Epidermal melanocyte (primary cell): ENCODE data around the gene SPR.

Experiments
- DNase-seq: peaks from one replicate; pipeline ENCODE4 v3.0.0; 2011; ENCODE audit warnings: low spot score; ENCODE audit not compliant: insufficient read length

SPR gene

DNA sequence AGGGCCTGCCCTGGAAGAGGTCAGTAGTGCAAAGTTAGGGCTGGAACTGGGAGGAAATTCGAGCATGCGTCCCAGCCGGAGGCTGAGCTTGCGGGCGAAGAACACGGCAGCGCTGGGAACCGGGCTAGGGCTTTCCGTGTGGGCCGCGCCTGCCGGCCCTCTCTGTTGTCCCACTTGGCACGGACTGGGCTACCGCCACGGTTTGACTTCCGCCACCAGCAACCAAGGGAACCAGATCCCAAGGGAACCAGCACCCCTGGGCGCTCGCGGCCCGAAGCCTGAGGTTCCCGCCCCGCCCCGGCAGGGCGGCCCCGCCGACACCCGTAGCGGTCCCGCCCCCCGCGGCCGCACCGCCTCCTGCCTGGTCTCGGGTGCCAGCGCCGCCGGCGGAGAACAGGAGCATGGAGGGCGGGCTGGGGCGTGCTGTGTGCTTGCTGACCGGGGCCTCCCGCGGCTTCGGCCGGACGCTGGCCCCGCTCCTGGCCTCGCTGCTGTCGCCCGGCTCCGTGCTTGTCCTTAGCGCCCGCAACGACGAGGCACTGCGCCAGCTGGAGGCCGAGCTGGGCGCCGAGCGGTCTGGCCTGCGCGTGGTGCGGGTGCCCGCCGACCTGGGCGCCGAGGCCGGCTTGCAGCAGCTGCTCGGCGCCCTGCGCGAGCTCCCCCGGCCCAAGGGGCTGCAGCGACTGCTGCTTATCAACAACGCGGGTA, at the start of gene SPR:
TSS of gene SPR (plus strand) at position 377 of the 708 bp plus-strand sequence. CDS start at position 402, 25 bp downstream.
- DNase-seq = peak; percentile 38

DNA sequence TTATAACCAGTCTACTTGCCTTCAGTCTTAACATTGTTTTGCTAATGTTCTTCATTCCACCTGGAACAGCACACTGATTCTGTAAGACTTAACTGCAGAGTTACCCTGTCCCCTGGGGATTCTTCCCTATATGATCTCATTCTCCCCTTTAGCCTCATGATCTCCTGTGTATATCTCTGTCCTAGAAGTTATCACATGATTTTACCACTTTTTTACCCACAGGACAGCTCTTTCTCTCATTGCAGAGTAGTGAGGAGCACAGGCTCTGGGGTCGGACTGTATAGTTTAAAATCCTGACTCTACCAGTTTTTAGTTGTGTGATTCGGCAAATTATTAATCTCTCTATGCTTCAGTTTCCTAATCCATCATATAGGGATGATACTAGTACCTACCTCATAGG, 47.1 kb upstream of the SPR start:
- DNase-seq = no peak

DNA sequence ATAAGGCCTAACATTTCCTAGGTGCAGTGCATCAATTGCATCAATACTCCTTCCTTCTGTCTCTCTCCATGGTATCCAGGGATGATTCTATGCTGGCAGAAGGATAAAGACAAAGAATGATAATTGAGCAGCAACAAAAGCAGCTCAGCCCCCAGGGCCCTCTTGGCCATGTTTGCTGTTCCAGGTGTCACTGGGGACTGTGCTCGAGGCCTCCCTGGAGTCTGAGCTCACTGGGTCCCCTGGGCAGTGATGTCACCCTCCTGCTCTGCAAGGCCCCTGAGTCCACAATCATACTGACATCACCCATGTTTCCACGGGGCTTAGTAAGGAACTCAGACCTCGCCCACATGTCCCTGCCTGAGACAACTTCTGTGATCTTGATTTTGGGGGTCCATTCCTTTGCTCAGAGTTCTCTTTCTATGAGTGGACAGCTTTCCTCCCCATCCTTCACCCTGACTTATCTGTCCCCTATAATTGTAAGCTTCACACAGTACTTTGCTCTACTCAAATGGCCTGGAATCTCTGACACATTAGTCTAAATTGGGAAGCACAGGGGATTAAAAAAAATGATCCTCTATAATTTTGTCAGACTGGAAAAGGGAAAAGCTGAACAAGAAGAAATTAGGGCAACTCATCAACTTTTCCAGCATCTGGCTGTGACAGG, 45.6 kb upstream of the SPR start:
- DNase-seq = no peak

DNA sequence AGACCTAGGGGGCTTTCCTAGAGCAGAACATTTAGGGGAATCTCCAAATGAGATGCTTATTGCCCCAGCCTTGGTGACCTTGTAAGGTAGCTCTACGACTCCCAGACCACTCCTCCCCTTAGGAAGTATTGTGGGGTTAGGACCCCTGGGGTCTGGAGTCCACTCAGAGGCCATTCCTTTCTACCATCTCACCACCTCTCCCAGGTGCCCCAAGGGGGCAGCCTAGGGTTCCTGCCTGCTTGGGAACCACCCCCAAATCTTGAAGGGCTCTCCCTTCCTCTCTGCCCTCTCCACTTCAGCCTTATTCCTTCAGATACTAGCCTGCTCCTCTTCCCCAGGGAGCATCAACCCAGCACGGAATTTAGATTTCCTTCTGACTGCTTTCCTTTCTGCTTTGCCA, 43.9 kb upstream of the SPR start:
- no peak for DNase-seq

DNA sequence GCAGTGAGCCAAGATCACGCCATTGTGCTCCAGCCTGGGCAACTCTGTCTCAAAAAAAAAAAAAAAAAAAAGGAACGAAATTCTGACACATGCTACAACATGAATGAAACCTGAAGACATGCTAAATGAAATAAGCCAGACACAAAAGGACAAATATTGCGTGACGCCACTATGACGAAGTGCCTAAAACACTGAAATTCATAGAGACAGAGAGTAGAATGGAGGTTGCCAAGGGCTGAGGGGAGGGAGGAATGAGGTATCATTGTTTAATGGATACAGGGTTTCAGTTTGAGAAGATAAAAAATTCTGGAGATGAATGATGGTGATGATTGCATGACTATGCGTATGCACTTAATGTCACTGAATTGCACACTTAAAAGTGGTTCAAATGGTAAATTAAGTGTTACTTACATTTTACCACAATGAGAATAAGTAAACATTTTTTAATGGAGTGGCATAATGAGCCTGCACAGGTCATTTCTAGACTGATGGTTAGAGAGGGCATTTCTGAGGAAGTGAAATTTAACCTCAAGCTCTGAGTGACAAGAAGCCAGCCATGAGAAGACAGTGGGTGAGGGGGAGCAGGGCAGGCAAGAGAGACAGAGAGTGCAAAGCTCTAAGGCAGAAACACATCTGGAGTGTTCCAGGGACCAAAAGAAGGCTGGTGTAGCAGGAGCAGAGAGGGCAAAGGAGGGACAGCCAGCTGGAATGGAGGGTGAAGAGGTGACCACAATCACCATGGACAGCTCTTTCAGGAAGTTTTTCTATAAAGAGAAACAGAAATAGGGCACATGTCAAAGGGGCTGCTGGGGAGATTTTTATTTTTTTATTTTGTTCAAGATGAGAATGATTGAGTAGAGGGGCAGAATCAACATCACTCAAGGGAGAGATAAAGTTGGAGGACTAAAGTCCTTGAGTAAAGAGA, 40.8 kb upstream of the SPR start:
- DNase-seq = no peak

DNA sequence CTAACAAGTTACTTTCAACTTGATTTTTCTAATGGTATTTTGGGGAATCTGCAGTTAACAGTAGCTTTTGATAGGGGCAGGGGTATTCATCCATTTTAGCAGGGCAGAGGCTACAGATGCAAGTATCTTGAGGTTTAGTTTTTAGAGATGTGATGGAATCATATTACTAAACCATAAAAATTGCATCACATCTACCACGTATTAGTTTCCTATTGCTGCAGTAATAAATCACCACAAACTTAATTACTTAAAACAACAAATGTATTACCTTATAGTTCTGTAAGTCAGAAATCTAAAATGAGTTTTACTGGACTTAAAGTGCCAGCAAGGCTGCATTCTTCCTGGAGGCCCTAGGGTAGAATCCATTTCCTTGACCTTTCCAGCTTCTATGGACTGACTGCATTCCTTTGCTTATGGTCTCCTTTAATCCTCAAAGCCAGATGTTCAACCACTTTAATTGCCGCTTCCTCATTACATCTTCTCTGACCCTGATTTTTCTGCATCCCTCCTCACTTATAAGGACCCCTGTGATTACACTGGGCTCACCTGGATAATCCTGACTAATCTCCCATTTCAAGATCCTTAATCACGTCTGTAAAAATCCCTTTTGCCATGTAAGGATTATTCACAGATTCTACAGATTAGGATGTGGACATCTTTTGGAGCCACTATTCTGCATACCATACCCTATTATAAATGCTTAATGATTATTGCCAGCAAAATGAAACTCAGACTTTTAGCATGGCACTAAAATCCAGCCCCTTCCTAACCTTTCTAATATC, 39.5 kb upstream of the SPR start:
- DNase-seq = no peak

DNA sequence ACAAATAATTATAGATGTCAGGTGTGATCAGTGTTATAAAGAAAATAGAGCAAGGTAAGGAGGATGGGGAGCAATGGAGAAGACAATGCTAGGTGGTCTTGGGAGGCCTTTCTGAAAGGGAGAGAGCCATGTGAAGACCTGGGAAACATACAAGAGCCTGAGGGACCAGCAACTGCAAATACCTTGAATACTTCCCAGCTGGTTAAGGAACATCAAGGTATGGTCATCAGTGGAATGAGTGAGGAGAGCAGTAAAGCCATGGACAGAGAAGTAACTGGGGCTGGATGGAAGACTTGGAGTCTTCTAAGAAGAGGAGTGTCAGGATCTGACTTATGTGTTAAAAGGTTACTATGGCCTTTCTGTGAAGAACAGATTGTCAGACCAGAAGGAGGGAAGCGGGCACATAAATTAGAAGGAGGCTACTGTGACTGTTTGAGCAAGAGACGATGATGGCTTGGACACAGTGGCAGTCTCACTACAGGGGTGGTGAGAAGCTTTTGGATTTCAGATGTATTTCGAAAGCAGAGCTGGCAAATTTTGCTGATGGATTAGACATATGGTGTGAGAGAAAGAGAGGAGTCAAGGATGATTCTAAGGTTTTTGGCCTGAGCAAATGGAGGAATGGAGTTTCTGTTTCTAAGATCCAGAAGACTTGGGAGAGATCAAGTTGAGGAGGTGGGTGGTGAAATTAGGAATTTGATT, 38.6 kb upstream of the SPR start:
- DNase-seq = no peak

DNA sequence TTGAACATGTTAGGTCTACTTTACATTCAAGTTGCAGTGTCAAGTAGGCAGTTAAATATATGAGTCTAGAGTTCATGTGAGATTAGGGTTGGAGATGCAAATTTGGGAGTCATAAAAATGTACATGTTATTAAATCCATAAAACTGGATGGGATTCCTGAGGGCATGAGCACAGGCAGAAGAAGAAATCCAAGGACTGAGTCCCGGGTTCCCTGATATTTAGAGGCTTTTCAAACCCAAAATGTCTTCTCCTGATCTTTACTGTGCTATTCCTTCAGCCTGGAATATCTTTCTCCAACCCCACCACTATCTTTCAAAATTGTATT, 38.1 kb upstream of the SPR start:
- no peak for DNase-seq

DNA sequence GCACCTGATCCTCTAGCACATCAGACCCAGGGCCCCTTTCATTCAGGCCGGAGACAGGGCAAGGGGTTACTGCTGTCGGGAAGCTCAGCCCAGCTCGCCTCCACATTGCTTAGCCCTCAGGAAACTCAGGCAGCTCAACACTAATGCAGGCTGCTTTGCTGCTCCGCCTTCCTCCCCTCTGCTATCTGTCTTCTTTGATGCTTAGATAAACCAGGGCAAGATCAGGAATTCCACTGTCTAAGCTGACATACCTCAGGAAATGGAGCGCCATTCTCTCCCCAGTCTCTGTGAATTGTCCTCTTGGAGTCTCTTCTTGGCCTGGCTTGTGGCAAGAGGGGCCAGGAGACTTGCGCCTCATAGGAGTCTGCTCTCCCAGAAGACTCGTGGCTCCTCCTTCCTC, 35.9 kb upstream of the SPR start:
- no peak for DNase-seq

DNA sequence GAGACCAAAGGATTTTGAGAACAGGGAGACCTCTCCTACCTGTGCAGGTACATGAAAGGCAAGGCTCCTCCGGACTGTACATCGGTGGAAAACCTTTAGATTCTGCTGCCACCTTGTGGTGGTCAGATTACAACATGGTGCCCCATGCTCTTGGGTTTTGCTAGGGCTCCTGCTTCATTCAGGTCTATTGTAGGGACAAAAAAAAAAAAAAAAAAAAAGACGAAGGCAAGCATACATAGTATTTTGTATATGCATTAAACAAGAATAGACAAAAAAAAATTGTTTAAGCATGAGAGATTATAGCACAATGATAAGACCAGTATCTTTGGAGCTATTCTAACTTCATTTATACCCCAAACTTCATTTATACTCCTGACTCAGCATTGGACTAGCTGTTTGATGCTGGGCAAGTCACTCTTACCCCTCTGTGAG, 27.4 kb upstream of the SPR start:
- DNase-seq = peak; percentile 33

DNA sequence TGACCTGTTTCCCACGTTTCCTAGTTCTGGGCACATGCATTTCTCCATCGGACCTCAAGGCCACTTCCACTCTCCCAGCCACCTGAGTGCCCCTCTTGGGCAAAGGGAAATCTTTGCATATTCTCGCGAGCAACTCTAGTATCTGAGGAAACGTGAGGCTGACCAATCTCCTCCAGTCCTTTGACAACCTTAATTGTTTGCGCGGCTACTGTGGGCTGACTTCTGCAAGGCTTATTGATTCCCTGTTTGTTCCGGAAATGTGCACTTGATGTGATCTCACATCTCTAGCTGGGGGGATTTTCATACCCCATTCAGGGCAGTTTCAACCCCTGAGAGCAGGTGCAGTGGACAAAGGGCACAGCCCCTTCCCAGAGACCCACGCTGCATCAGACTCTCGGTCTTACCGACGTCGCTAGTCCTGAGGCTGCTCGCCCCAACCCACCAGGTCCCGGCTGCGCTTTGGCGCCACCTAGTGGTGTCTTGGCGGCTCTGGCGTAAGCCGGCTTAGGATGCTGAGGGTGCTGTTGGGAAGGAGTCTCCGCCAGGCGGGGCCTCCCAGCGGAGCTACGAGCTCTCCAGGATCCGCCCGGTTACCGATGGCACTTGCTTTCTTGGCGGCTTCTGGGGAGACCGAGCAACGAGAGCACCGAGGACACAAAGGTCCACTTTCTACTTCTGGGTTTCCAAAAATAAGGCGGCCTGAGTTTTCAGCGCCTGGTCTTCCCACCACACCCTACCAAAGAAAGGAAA, 24.8 kb upstream of the SPR start:
- peak; percentile 93 for DNase-seq

DNA sequence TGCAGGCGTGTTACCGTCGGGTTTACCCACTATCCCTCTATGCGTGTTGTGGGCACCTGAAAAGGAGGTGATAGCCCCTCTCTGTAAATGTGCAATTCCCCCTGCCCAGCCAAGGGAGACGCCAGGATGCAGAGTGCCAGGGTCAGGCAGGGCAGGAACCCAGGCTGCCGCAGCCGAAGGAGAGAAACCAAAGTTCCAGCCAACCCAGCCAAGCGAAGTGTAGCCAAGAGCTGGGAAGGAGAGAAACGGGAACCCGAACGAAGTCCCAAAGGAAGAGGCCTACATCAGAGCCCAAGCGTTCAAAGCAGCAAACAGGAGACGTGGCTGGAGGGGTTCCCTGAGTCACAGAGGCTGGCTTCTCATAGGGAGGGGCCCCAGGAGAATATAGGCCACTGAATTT, 24.2 kb upstream of the SPR start:
- no peak for DNase-seq

DNA sequence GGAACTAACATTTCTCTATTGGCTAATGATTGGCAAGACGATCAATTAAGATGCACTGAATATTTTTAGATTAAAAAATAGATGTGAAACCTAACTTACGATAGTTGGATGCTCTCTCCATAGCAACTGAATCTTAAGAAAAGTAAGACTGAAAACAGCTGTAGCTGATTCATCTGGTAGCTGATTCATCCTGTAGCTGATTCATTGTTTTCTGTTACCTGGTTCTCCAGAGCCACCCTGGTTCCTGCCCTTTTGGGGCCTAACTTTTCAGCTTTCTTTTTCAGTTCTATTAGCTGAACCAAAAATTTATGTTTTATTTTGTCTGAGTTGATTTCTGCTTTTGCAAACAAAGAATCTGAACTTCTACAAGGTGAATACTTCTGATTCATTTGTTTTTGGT, 22.7 kb upstream of the SPR start:
- DNase-seq = no peak

DNA sequence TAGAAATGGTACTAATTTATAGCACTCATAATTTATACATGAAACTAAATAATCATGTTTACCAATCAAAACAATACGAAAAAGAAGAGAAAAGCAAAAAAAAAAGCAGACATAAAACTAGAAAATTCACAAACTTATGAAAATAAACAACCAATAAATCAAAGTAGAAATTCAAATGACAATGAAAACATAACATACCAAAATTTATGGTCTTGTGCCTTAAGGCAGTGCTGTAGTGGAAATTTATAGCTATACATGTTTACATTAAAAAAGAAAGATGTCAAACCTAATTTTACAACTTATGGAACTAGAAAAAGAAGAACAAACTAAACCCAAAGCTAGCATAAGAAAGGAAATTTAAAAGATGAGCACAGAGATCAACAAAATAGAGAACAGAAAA, 16.1 kb upstream of the SPR start:
- no peak for DNase-seq

DNA sequence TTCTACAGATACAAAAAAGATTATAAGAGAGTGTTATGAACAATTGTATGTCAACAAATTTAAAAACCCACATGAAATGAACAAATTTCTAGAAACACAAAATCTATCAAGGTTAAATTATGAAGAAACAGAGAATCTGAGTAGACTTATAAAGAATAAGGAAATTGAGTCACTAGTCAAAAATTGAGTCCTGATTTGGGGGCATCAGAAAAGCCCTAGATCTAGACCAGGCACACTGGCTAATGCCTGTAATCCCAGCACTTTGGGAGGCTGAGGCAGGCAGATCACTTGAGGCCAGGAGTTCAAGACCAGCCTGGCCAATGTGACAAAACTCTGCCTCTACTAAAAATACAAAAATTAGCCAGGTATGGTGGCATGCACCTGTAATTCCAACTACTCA, 15.3 kb upstream of the SPR start:
- no peak for DNase-seq

DNA sequence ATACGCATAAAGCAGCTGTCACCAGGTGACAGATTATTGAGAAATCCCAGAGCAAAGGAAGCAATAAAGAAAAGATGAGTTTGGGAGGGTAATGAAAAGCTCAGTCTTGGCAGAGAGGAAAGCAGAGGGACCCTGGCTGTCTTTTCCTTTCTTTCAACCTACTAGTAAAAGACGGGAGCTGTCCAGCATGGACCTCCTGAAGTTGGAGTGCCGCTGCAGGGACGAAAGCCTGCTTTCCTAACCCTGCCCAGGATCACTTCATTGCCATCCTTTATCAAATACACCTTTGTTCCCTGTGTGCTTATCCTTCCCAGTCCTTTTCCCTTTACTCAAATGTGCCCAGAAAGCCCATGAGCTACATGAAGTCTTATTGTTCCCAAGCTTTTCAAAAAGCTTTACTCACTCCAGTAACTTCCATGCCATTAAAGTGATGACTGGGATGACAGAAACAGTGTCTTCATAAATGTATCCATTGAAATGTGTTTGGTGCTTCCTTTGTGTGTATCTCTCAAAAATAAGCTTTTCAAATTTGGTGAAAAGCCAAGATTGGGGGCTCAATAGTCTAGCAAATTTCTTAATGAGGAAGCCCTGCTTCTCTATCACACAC, 3.7 kb upstream of the SPR start:
- peak; percentile 66 for DNase-seq

DNA sequence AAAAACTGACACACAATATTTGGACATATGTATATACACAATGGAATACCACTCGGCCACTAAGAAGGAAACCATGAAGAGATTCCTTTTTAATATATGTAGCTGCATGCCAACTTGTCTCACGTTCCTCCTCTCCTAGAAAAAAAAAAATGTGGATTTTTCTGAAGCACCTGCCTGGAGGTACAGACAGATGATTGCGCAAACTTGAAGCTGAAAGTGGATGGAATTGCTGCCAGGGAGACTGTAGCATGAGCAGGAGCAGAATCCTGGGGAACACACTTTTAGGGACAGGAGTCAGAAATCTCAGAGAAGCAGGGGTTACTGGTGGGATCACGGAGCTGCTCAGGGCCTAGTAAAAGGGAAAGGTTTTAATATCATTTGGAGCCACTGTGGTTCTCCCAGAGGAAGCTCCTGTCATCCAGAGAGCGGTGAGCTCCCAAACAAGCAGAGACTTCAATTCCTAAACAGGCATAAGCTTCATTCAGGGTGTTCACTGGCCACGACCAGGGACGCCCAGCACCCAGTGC, 640 bp upstream of the SPR start:
- DNase-seq = no peak

DNA sequence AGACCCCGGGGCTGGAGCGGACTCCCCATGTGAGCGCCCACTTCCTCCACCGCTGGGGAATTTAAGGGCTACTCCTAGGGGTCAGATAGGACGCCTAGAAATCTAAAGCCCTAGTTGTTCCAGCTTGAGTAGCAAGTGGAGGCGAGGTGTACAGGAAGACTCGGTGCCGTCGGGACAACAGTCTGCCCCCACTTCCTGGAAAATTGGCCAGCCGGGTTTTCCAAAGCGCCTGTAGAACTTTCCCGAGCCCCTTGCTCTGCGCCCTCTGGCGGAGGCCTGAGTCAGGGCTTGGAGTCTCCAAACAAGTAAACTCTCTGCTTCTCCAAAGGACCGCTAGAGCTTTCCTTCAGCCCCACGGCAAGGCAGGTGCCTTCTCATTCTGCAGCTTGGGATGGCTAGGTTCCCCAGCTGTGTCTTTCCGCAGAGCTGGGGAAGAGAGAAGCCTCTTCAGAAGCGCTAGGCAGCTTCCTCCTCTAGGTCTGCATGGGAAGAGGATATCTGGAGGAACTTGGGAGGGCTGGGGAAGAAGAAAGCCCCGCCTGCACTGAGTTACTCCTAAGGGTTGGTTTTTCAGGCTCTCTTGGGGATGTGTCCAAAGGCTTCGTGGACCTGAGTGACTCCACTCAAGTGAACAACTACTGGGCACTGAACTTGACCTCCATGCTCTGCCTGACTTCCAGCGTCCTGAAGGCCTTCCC, 681 bp downstream of the SPR start:
- peak; percentile 72 for DNase-seq
